Coronary artery (tissue), 2 donors: ENCODE data around the gene CDH13.

Experiments used
- DNase-seq: peaks from one replicate; pipeline ENCODE4 v3.0.0-alpha.2; 2017; ENCODE audit warnings: low spot score
- H3K27ac ChIP-seq, 2 donors: fragments of 200-600 bp; sonication (generic); one replicate each; pipeline ENCODE4 v1.5.1; 2016 to 2019
- H3K4me3 ChIP-seq: fragments of 200-600 bp; sonication (generic); 2 replicates; pipeline ENCODE4 v1.5.1; 2016; ENCODE audit warnings: mild to moderate bottlenecking, moderate library complexity
- CTCF ChIP-seq: fragments of 200-600 bp; sonication (generic); IDR thresholded peaks from one replicate; pipeline ENCODE4 v1.5.1; 2019; ENCODE audit warnings: antibody characterized with exemption

Gene CDH13

GRCh38 chr16:82993415-82993814 lies 366.6 kb downstream of the CDH13 start:
- no peak overlapping the region for H3K4me3 ChIP-seq
- no peak for DNase-seq
- no peak overlapping the region for H3K27ac ChIP-seq
- no peak for TF ChIP-seq CTCF

GRCh38 chr16:82993926-82994325 lies 367.2 kb downstream of the CDH13 start:
- DNase-seq = no peak
- H3K4me3 ChIP-seq = no peak overlapping the region
- TF ChIP-seq CTCF = no peak
- no peak overlapping the region for H3K27ac ChIP-seq

DNA sequence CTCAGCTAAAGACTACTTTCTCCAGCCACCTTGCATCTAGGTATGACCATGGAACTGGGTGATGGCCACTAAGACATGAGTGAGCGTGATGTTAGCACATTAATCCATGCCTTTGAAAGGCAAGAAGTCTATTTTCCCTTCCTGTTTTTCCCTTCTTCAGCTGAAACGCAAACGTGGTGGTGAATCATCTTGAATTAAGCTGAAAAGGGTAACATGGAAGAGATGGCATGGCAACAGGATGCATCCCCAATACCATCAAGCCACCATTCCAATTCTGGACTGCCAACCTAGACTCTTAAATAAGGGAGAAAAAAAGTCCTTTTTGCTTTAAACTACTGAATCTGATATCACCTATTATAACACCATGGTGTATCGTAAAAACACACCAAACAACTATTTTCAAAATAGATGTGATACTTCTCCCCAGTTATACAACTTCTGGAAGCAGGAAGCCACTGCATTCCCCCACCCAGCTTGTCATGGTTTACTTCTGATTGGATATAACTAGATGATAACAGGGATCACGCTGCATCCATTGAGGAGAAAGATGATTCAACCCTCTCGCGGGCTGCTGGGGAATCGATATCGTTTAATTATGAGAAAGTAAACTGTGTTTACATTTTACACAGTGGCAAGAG lies 368.6 kb downstream of the CDH13 start:
- H3K27ac ChIP-seq = peak overlapping the region; percentile 37 to 69
- no peak for DNase-seq
- H3K4me3 ChIP-seq = no peak overlapping the region
- no peak for TF ChIP-seq CTCF

DNA sequence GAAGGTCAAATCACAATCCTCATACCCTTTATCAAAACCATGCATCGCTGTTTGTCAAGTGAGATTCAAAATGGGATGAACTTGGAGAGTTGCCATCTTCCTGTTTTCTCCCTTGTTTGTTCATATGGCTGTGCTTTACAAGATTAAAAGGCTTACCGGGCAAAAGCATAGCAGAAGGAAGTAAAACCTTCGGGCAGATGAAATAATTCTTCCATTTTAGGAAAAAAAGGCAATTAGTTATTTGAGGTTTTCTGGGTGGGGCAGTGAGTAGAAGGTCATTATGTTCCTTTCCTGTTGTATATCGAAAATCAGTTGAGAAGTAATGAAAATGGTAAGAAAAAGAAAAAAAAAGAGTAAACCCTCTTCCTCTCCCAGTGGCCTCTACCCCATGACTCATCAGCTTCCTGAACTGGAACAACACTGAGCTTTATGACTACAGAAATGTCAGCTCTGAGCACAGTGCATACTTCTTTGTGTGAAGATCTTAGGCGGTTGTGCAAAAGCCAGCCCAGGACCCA lies 369.2 kb downstream of the CDH13 start:
- no peak for TF ChIP-seq CTCF
- DNase-seq = no peak
- Histone ChIP-seq H3K4me3 (peak overlapping the region; percentile 29), H3K27ac (peak overlapping the region; percentile 37 to 69)

DNA sequence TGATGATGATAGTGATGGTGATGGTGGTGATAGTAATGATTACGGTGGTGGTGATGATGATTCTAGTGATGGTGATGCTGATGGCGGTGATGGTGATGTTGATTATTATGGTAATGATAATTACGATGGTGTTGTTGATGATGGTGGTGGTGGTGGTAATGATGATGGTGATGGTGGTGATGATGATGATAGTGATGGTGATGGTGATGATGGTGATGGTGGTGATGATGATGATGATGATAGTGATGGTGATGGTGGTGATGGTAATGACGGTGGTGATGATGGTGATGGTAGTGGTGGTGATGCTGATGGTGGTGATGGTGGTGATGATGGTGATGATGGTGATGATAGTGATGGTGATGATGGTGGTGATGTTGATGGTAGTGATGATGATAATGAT lies 370.0 kb downstream of the CDH13 start:
- no peak for DNase-seq
- Histone ChIP-seq H3K4me3 (no peak overlapping the region), H3K27ac (peak overlapping the region in 1 of 2 donors; percentile 69)
- TF ChIP-seq CTCF = no peak

DNA sequence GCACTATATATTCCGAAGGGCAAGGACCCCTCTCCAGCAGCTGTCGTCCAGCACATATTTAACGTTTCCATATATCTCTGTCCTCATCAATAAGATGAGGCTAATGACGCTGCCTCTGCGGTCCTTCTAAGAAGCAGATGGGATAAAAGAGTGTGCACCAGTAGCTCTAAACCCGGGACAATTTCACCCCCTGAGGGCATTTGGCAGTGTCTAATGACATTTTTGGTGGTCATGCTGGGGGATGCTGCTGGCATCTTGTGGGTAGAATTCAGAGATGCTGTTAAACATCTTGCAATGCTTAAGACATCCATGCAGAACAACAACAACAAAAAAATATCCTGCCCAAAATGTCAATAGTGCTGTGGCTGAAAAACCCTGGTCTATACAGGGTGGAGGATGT lies 372.9 kb downstream of the CDH13 start:
- Histone ChIP-seq H3K4me3 (no peak overlapping the region), H3K27ac (no peak overlapping the region)
- TF ChIP-seq CTCF = no peak
- DNase-seq = no peak
